ENCODE results near the gene SLC25A27. TPM values are rescaled to one million over a fixed set of nuclear protein-coding genes. Genes with fewer than 3 reads are reported as not detected.

Gene SLC25A27
- total and polyA plus RNA-seq, 9 of the 15 experiments (the other 6 are each of a cell fraction or from before 2014, with no cell fraction given), result not detected

- intact Hi-C loops (cut with micrococcal nuclease) (no loop called here), in situ Hi-C loops (cut with MboI) (no loop called here)
- Histone ChIP-seq H4K20me1 (replicated peaks; ENCODE audit: control insufficient read depth, insufficient read depth, low read length) (no peaks in the 10 kb centered on the region), H3K9me1 (ENCODE audit: control insufficient read depth, insufficient read depth, low read length) (no peaks in the 10 kb centered on the region), H3K27me3 (ENCODE audit: control insufficient read depth in 2 of 2, insufficient read depth in 2 of 2, low read length in 2 of 2) (no peaks in the 10 kb centered on the region), H3K36me3 (ENCODE audit: control insufficient read depth, insufficient read depth, low read length) (no peaks in the 10 kb centered on the region), H3K27ac (ENCODE audit: extremely low read depth, low read depth, low read length) (no peak overlapping the region), H3K9ac (ENCODE audit: insufficient read depth in 1 of 2, low read depth in 2 of 2, low read length in 2 of 2) (no peak overlapping the region), H2AFZ (ENCODE audit: low read depth, low read length) (no peak overlapping the region), H3K4me2 (ENCODE audit: insufficient read depth, low read length) (no peak overlapping the region), H3K9me3 (replicated peaks; ENCODE audit: control insufficient read depth, insufficient read depth, low read depth, low read length) (no peaks in the 10 kb centered on the region), H3K79me2 (ENCODE audit: control insufficient read depth, insufficient read depth, low read length) (no peaks in the 10 kb centered on the region), H3K4me3 (no peak overlapping the region), H3K4me1 (replicated peaks in 1 of 2; ENCODE audit: control insufficient read depth in 2 of 2, insufficient read depth in 2 of 2, low read length in 2 of 2) (no peaks in the 10 kb centered on the region)
- DNase-seq (ENCODE audit: extremely low read depth in 1 of 4, low spot score in 3 of 4), result no peak
- ChIA-PET POLR2A (no interaction called here), CTCF (ENCODE audit: low intra/inter-chr PET ratio) (no interaction called here)
- no peak for FAIRE-seq
- ATAC-seq, result no peak
- BruUV-seq (replicated peaks), result no TSS peak
- TF ChIP-seq ARID3B (CRISPR knock-in tag; IDR thresholded peaks at IDR 0.05; ENCODE audit: borderline replicate concordance), result no peak
- TF ChIP-seq MEF2D (tag; conservative IDR thresholded peaks at IDR 0.05; ENCODE audit: low read depth), result no peak
- TF ChIP-seq RFX1 (IDR thresholded peaks at IDR 0.05), result no peak
- TF ChIP-seq BRCA1 (IDR thresholded peaks at IDR 0.05), result no peak
- no peak for TF ChIP-seq BRCA1 (CRISPR knock-in tag; IDR thresholded peaks at IDR 0.05)
- no peak for TF ChIP-seq ZNF586 (CRISPR knock-in tag; conservative IDR thresholded peaks at IDR 0.05)
- no peak for TF ChIP-seq NUFIP1 (IDR thresholded peaks at IDR 0.05; ENCODE audit: partially characterized antibody)
- no peak for TF ChIP-seq RHOXF2B (CRISPR knock-in tag; conservative IDR thresholded peaks at IDR 0.05)
- no peak for TF ChIP-seq BRF1 (IDR thresholded peaks at IDR 0.05; ENCODE audit: borderline replicate concordance, extremely low read depth, insufficient read length)
- no peak for TF ChIP-seq MBD2 (IDR thresholded peaks at IDR 0.05; ENCODE audit: borderline replicate concordance, low read depth)
- TF ChIP-seq ELF4 (CRISPR knock-in tag; IDR thresholded peaks at IDR 0.05), result no peak
- no peak for TF ChIP-seq ZBTB40 (IDR thresholded peaks at IDR 0.05)
- TF ChIP-seq ZBTB40 (CRISPR knock-in tag; IDR thresholded peaks at IDR 0.05), result no peak
Measured at GRCh38 chr6:46715141-46715540, 62.4 kb downstream of the SLC25A27 start.
